ENCODE data around the gene CCDC51. TPM values are rescaled to one million over a fixed set of nuclear protein-coding genes. Genes with fewer than 3 reads are reported as not detected.

CCDC51 gene
- total and polyA plus RNA-seq, 9 of the 15 experiments (the other 6 are each of a cell fraction or from before 2014, with no cell fraction given): 6.5 to 18.6 (median 15.7) TPM

DNA sequence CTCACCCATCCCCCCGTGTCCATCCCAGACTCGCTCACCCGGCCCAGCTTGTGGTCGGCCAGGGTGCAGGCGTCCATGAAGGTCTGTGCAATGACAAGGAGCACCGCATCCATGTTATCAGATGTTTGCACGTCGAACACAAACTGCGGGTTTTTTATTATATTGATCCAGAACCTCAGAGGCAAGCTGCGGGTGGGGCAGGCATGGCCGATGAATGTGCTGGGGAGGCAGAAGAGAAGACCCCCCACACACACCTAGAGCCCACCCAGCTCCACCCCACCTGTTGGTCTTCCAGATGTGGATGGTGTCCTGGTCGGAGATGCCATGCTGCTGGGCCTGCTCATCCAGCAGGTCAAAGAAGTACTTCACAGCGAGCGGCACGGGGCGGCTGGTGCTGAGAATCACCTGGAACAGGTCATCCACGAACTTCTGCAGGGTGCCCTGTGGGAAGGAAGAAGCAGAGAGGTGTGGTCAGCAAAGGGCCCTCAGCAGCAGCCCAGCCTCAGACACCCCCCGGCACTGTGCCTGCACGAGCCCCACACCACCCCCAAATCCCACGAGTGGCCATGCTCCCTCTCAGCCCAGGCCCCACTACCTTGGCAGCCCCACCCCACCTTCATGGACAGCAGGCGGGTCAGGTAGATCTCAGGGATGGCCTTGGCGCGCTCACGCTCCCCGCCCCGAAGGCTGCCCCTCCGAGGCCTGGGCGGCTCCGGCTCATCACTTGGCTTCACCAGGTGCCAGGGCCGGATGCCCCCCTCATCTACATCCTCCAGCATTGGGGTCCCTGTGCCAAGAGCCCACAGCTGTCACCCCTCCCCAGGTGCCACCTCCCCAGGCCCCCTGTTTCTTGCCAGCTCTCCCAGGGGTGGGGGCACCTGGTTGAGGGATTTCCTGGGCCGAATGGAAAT is 30.4 kb downstream of the CCDC51 start:
- Histone ChIP-seq H3K9me1 (ENCODE audit: control insufficient read depth, insufficient read depth, low read length) (no peaks in the 10 kb centered on the region), H3K36me3 (ENCODE audit: control insufficient read depth, insufficient read depth, low read length) (no peaks in the 10 kb centered on the region), H3K9me3 (replicated peaks; ENCODE audit: control insufficient read depth, insufficient read depth, low read depth, low read length) (no peaks in the 10 kb centered on the region), H3K27ac (ENCODE audit: extremely low read depth, low read depth, low read length) (no peak overlapping the region), H3K4me3 (no peak overlapping the region), H3K79me2 (ENCODE audit: control insufficient read depth, insufficient read depth, low read length) (no peaks in the 10 kb centered on the region), H3K27me3 (ENCODE audit: control insufficient read depth in 2 of 2, insufficient read depth in 2 of 2, low read length in 2 of 2) (no peaks in the 10 kb centered on the region), H3K9ac (ENCODE audit: insufficient read depth in 1 of 2, low read depth in 2 of 2, low read length in 2 of 2) (no peak overlapping the region), H3K4me1 (replicated peaks in 1 of 2; ENCODE audit: control insufficient read depth in 2 of 2, insufficient read depth in 2 of 2, low read length in 2 of 2) (0 out of 5 replicates have a peak, but pooled peaks cover 0 to 6% of the 10 kb centered on the region in 2 experiments), H4K20me1 (replicated peaks; ENCODE audit: control insufficient read depth, insufficient read depth, low read length) (0 out of 2 replicates have a peak, but pooled peaks cover 6% of the 10 kb centered on the region), H2AFZ (ENCODE audit: low read depth, low read length) (no peak overlapping the region), H3K4me2 (ENCODE audit: insufficient read depth, low read length) (no peak overlapping the region)
- ChIA-PET POLR2A (interaction anchor here (1.5 kb wide), 1 partner anchor 27 kb away, joined by 3 read pairs; no protein-coding TSS in a partner anchor), CTCF (ENCODE audit: low intra/inter-chr PET ratio) (no interaction called here)
- no peak for FAIRE-seq
- intact Hi-C loops (cut with micrococcal nuclease): loop anchor here (10.0 kb wide), 2 partner anchors 95 to 215 kb away; partner anchors contain the start of gene SHISA5
- in situ Hi-C loops (cut with MboI): no loop called here
- 70% methylated on average over 6 of the region's 31 CpGs for WGBS (ENCODE audit: insufficient coverage, low coverage, missing lambda C conversion rate)
- ATAC-seq: no peak
- BruUV-seq (replicated peaks): no TSS peak
- TF ChIP-seq ARID1B (IDR thresholded peaks at IDR 0.05): no peak
- TF ChIP-seq SMARCE1 (IDR thresholded peaks at IDR 0.05): no peak
- TF ChIP-seq, protein P1, sequence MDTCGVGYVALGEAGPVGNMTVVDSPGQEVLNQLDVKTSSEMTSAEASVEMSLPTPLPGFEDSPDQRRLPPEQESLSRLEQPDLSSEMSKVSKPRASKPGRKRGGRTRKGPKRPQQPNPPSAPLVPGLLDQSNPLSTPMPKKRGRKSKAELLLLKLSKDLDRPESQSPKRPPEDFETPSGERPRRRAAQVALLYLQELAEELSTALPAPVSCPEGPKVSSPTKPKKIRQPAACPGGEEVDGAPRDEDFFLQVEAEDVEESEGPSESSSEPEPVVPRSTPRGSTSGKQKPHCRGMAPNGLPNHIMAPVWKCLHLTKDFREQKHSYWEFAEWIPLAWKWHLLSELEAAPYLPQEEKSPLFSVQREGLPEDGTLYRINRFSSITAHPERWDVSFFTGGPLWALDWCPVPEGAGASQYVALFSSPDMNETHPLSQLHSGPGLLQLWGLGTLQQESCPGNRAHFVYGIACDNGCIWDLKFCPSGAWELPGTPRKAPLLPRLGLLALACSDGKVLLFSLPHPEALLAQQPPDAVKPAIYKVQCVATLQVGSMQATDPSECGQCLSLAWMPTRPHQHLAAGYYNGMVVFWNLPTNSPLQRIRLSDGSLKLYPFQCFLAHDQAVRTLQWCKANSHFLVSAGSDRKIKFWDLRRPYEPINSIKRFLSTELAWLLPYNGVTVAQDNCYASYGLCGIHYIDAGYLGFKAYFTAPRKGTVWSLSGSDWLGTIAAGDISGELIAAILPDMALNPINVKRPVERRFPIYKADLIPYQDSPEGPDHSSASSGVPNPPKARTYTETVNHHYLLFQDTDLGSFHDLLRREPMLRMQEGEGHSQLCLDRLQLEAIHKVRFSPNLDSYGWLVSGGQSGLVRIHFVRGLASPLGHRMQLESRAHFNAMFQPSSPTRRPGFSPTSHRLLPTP (IDR thresholded peaks at IDR 0.05; ENCODE audit: borderline replicate concordance, extremely low read depth, insufficient read length): no peak
- TF ChIP-seq TGIF2 (CRISPR knock-in tag; IDR thresholded peaks at IDR 0.05): no peak
- TF ChIP-seq, protein P2, sequence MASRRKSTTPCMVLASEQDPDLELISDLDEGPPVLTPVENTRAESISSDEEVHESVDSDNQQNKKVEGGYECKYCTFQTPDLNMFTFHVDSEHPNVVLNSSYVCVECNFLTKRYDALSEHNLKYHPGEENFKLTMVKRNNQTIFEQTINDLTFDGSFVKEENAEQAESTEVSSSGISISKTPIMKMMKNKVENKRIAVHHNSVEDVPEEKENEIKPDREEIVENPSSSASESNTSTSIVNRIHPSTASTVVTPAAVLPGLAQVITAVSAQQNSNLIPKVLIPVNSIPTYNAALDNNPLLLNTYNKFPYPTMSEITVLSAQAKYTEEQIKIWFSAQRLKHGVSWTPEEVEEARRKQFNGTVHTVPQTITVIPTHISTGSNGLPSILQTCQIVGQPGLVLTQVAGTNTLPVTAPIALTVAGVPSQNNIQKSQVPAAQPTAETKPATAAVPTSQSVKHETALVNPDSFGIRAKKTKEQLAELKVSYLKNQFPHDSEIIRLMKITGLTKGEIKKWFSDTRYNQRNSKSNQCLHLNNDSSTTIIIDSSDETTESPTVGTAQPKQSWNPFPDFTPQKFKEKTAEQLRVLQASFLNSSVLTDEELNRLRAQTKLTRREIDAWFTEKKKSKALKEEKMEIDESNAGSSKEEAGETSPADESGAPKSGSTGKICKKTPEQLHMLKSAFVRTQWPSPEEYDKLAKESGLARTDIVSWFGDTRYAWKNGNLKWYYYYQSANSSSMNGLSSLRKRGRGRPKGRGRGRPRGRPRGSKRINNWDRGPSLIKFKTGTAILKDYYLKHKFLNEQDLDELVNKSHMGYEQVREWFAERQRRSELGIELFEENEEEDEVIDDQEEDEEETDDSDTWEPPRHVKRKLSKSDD (conservative IDR thresholded peaks at IDR 0.05; ENCODE audit: low read length): no peak
- no peak for TF ChIP-seq TCF7L2 (IDR thresholded peaks at IDR 0.05; ENCODE audit: low read depth, low read length)
- no peak for TF ChIP-seq NFRKB (IDR thresholded peaks at IDR 0.05; ENCODE audit: low read depth)
- no peak for DNase-seq (ENCODE audit: extremely low read depth in 1 of 4, low spot score in 3 of 4)

All from K562 (cell line).